Type B pancreatic cell (in vitro differentiated cells): ENCODE results near the gene MCC. TPM values are rescaled to one million over a fixed set of nuclear protein-coding genes. Genes with fewer than 3 reads are reported as not detected.

Experiments used
- DNase-seq: peaks from one replicate; pipeline ENCODE4 v3.0.0; 2021; ENCODE audit warnings: mixed read lengths; ENCODE audit not compliant: unreplicated experiment; ENCODE audit errors: extremely low spot score
- H3K27ac Mint-ChIP-seq: 2 replicates; pipeline ENCODE4 v1.8.0; 2021; ENCODE audit warnings: mild to moderate bottlenecking, mixed read lengths
- H3K27me3 Mint-ChIP-seq: 2 replicates; pipeline ENCODE4 v1.8.0; 2021; ENCODE audit warnings: mixed read lengths
- H3K36me3 Mint-ChIP-seq: 2 replicates; pipeline ENCODE4 v1.8.0; 2021; ENCODE audit warnings: mixed read lengths
- H3K4me1 Mint-ChIP-seq: one replicate; pipeline ENCODE4 v1.8.0; 2021; ENCODE audit warnings: mixed read lengths; ENCODE audit not compliant: unreplicated experiment
- H3K4me3 Mint-ChIP-seq: 2 replicates; pipeline ENCODE4 v1.8.0; 2021; ENCODE audit warnings: mild to moderate bottlenecking, mixed read lengths
- H3K9me3 Mint-ChIP-seq: 2 replicates; pipeline ENCODE4 v1.8.0; 2021; ENCODE audit warnings: mixed read lengths
- CTCF ChIP-seq: fragments of 200-600 bp; sonication (generic); conservative IDR thresholded peaks from 2 replicates; pipeline ENCODE4 v1.5.0; 2021; ENCODE audit warnings: antibody characterized with exemption, mild to moderate bottlenecking
- total RNA-seq: library from RNA; stranded (reverse); gene quantifications from 2 replicates; pipeline ENCODE4 v1.2.1, GENCODE V29; 2021; ENCODE audit warnings: low replicate concordance

The MCC gene
- total RNA-seq, 1 donor from 2014 or later, result 24.0 TPM

GRCh38 chr5:113125371-113125770 lies 362.9 kb downstream of the MCC start:
- Mint-ChIP-seq H3K27me3 (no peaks in the 10 kb centered on the region), H3K36me3 (peaks cover 15% of the 10 kb centered on the region), H3K9me3 (peaks cover 4% of the 10 kb centered on the region), H3K4me3 (no peak overlapping the region), H3K4me1 (peaks cover 18% of the 10 kb centered on the region), H3K27ac (no peak overlapping the region)
- DNase-seq, result no peak
- TF ChIP-seq CTCF, result no peak

- Mint-ChIP-seq H3K4me3 (no peak overlapping the region), H3K9me3 (peaks cover 4% of the 10 kb centered on the region), H3K36me3 (peaks cover 14% of the 10 kb centered on the region), H3K27me3 (no peaks in the 10 kb centered on the region), H3K27ac (no peak overlapping the region), H3K4me1 (peaks cover 18% of the 10 kb centered on the region)
- DNase-seq, result no peak
- TF ChIP-seq CTCF, result no peak
Measured at GRCh38 chr5:113124914-113125313, 363.3 kb downstream of the MCC start.

GRCh38 chr5:113124265-113124664 lies 364.0 kb downstream of the MCC start:
- no peak for TF ChIP-seq CTCF
- H3K27me3 Mint-ChIP-seq, result no peaks in the 10 kb centered on the region
- H3K4me1 Mint-ChIP-seq, result peaks cover 23% of the 10 kb centered on the region
- H3K9me3 Mint-ChIP-seq, result no peaks in the 10 kb centered on the region
- no peak for DNase-seq
- no peak overlapping the region for H3K27ac Mint-ChIP-seq
- H3K36me3 Mint-ChIP-seq, result peaks cover 10% of the 10 kb centered on the region
- H3K4me3 Mint-ChIP-seq, result no peak overlapping the region

GRCh38 chr5:113123618-113124017 lies 364.6 kb downstream of the MCC start:
- Mint-ChIP-seq H3K27me3 (no peaks in the 10 kb centered on the region), H3K4me3 (no peak overlapping the region), H3K27ac (no peak overlapping the region), H3K4me1 (peaks cover 29% of the 10 kb centered on the region), H3K36me3 (peaks cover 4% of the 10 kb centered on the region), H3K9me3 (no peaks in the 10 kb centered on the region)
- no peak for DNase-seq
- TF ChIP-seq CTCF, result peak; percentile 61

- TF ChIP-seq CTCF, result no peak
- Mint-ChIP-seq H3K9me3 (no peaks in the 10 kb centered on the region), H3K36me3 (no peaks in the 10 kb centered on the region), H3K4me3 (no peak overlapping the region), H3K27me3 (no peaks in the 10 kb centered on the region), H3K27ac (no peak overlapping the region), H3K4me1 (peaks cover 42% of the 10 kb centered on the region)
- DNase-seq, result no peak
Measured at GRCh38 chr5:113122053-113122452, 366.2 kb downstream of the MCC start.

- H3K36me3 Mint-ChIP-seq, result peaks cover 5% of the 10 kb centered on the region
- peak overlapping the region; percentile 1 for H3K27ac Mint-ChIP-seq
- DNase-seq, result no peak
- peaks cover 34% of the 10 kb centered on the region for H3K4me1 Mint-ChIP-seq
- TF ChIP-seq CTCF, result no peak
- H3K4me3 Mint-ChIP-seq, result no peak overlapping the region
- no peaks in the 10 kb centered on the region for H3K9me3 Mint-ChIP-seq
- H3K27me3 Mint-ChIP-seq, result no peaks in the 10 kb centered on the region
Measured at GRCh38 chr5:113119246-113119924, 368.9 kb downstream of the MCC start.
